ENCODE results near the gene CCDC137. TPM values are rescaled to one million over a fixed set of nuclear protein-coding genes. Genes with fewer than 3 reads are reported as not detected.

CCDC137 gene
- polyA plus RNA-seq, 4 donors: 11.4 to 21.0 (median 19.0) TPM

DNA sequence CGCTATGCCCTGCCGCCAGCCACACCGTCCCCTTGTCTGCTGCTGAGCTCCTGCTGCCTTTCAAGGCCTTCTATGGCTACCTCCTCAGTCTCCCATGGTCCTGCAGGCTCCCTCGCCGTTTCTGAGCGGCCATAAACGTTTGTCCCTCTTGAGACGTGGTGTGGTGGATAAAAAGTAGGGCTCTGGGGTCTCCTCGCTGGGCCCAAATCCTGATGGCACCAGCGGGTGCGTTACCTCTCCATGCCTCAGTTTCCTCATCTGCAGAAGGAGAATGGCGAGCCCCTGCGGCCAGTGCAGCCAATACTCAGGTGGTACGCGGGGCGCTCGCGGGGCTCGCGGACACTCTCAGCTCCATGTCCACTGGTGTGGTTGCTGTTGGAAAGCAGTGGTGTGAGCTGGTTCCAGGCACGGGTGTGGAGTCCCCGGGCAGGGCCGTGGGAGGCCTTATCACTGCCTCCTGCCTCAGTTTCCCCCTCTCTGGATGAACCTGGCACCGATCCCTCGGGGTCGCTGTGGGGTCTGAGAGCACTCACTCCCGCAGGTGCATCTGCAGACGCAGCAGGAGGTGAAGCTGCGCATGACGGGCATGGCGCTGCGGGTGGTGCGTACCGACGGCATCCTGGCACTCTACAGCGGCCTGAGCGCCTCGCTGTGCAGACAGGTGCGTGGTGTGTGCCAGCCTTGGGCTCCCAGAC is 48.0 kb downstream of the CCDC137 start:
- no peak for DNase-seq (ENCODE audit: low read depth in 4 of 4, low spot score in 2 of 4)

DNA sequence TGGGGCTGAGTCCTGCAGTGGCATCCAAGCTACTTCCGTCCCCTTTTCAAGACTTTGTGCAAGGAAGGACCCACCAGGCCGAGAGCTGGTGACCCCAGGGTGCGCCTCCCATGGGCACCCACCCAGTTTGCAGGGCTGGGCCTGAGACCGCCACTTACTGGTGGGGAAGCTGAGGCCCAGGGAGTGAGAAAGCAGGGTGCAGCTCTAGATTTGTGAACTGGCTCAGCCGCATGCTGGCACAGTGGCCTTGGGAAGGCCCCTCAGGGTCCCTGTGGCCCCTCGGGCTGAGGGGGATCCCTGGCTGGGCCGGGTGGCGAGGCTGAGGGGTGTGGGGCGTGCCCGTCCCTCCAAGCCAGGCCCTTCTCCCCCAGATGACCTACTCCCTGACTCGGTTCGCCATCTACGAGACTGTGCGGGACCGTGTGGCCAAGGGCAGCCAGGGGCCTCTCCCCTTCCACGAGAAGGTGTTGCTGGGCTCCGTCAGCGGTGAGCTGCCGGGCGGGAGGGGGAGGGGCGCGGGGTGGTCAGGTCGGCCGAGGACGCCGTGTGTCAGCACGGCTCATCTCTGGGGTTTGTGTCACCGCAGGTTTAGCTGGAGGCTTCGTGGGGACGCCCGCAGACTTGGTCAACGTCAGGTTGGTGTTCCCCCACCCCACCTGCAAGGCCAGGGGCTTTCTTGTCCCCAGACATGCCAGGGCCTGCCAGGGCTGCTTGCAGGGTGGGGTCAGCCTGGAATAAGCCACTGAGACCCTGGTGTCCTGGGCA is 48.8 kb downstream of the CCDC137 start:
- no peak for DNase-seq (ENCODE audit: low read depth in 4 of 4, low spot score in 2 of 4)

- DNase-seq (ENCODE audit: low read depth in 4 of 4, low spot score in 2 of 4): no peak
Measured at GRCh38 chr17:81715872-81716673, 49.5 kb downstream of the CCDC137 start.

GRCh38 chr17:81716674-81716996 is 50.1 kb downstream of the CCDC137 start:
- no peak for DNase-seq (ENCODE audit: low read depth in 4 of 4, low spot score in 2 of 4)

- DNase-seq (ENCODE audit: low read depth in 4 of 4, low spot score in 2 of 4): no peak
Measured at GRCh38 chr17:81717049-81717765, 50.7 kb downstream of the CCDC137 start.

GRCh38 chr17:81717766-81718089 is 51.2 kb downstream of the CCDC137 start:
- no peak for DNase-seq (ENCODE audit: low read depth in 4 of 4, low spot score in 2 of 4)

DNA sequence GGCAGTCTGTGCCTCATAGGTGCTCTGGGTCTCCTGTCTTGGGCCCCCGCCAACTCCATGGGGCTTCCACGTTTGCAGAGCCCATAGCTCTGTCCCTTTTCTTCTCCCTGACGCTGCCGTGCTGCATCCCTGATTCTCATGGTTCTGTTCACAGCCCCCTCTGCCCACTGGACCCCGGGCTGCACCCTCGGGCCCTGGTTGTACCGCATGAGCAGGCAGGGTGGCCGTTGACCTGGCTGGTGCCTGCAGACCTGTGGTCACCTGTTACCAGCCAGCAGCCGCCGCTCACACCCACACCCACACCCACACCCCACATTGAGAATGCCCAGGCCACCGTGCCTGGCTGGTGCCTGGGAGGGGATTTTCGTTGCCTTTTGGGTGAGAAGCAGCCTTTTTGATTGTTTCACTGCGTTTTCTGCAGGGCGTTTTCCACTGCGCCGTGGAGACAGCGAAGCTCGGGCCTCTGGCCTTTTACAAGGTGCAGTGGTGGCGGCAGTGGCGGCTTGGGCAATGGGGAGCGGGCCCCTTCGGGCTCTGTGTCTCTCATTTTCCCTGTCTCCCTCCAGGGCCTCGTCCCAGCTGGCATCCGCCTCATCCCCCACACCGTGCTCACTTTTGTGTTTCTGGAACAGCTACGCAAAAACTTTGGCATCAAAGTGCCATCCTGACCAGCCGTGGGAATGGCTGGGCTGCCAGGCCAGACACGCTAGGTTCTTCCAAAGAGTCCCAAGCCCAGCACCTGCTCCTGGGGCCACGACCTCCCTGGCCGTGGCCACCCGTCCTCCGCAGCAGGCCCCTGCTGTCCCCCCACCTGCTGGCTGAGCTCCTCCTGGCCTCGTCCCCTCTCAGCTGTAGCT is 53.1 kb downstream of the CCDC137 start:
- DNase-seq (ENCODE audit: low read depth in 4 of 4, low spot score in 2 of 4): no peak

DNA sequence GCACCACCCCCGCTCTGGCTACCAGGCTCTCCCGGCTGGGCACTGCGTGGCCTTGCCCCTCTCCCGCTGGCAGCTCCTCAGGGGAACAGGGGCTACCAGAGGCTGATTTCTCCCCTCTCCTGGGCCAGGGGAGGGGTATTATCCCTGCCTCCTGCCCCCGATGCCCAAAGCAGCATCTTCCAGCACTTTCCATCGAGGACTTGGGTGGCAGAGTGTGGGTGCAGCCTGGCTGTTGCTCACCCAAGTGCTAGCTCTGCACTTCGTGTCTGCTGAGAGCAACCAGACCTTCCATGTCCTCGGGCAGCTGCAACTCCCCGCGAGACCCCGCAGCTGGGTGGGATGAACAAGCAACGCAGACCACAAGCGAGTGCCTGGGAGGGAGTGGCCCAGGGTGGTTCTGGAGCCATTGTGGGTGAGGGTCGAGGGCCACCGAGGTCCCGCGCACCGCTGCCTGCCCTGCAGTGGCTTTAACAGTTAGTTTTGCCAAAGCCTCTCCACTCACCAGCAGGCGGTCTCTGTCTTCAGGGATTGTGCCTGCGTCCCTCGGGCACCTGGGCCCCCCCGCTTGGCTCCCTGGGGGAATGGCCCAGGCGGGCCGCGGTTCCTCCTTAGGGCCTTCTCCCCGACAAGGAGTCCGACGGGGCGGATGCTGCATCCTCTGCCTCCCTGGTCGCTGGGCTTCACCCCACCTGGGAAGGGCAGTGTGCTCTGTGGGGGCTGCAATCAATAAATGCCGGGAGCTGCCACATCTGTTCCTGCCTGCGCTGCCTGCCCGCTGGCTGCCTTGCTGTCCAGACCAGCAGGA is 53.9 kb downstream of the CCDC137 start:
- DNase-seq (ENCODE audit: low read depth in 4 of 4, low spot score in 2 of 4): no peak

DNA sequence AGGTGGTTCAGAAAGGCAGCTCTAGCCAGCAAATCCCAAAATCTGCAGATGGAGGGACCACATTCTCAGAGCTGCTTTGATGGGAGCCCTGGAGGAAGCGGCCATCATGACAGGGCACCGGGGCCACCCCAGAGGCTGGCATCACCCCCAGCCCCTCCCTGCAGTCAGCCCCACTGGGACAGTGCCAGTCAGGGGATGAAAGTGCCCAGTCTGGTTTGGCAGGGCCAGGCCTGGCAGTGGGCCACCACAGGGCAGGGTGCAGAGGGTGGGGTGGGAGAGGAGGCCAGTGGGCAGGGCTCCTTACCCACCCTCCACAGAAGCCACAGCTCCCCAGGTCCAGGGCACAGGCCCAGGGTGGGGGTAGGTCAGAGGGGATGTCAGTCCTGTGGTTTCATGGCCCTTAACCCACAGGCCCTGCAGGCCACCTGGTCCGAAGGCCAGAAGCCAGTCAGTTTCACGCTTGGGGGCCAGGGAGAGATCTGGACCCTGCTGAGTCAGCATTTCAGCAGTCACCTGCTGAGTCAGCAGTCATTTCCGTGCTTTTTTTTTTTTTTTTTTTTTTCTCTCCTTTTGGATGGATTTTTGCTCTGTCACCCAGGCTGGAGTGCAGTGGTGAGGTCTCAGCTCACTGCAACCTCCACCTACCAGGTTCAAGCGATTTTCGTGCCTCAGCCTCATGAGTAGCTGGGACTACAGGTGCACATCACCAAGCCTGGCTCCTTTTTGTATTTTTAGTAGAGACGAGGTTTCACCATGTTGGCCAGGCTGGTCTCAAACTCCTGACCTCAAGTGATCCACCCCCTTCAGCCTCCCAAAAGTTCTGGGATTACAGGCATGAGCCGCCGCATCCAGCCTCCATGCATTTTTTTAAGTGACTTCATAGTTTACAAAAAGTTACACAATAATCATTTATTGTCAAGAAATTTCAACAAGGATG is 55.9 kb downstream of the CCDC137 start:
- no peak for DNase-seq (ENCODE audit: low read depth in 4 of 4, low spot score in 2 of 4)

Other genes with a start within 250 kb of the CCDC137 start
- gene ACTG1, start 153.9 kb upstream of the CCDC137 start, polyA plus RNA-seq (ENCODE audit: insufficient read length in 4 of 4): 1,000 to 10,000 TPM; 2,963 to 3,733 (median 3,267) TPM
- gene FSCN2, start 138.4 kb upstream of the CCDC137 start, polyA plus RNA-seq (ENCODE audit: insufficient read length in 4 of 4): 1 to 10 TPM; 1.3 to 2.8 (median 2.1) TPM
- gene FAAP100, start 114.4 kb upstream of the CCDC137 start, polyA plus RNA-seq (ENCODE audit: insufficient read length in 4 of 4): 10 to 100 TPM; 17.0 to 38.4 (median 31.2) TPM
- 10 to 100 TPM; 51.2 to 75.3 (median 63.8) TPM for gene NPLOC4, start 29.6 kb upstream of the CCDC137 start, polyA plus RNA-seq (ENCODE audit: insufficient read length in 4 of 4)
- gene TSPAN10, start 29.5 kb upstream of the CCDC137 start, polyA plus RNA-seq (ENCODE audit: insufficient read length in 4 of 4): 1 to 10 TPM; 1.9 to 7.7 (median 2.8) TPM
- gene PDE6G, start 10.2 kb upstream of the CCDC137 start, polyA plus RNA-seq (ENCODE audit: insufficient read length in 4 of 4): 10 to 100 TPM; 13.5 to 16.8 (median 14.8) TPM
- gene OXLD1, start 132 bp upstream of the CCDC137 start, polyA plus RNA-seq (ENCODE audit: insufficient read length in 4 of 4): 10 to 100 TPM; 14.6 to 28.2 (median 19.5) TPM
- gene ARL16, start 17.1 kb downstream of the CCDC137 start, polyA plus RNA-seq (ENCODE audit: insufficient read length in 4 of 4): 10 to 100 TPM; 37.0 to 54.7 (median 45.8) TPM
- 100 to 1,000 TPM in 2 of 4 donors, 10 to 100 TPM in 2; 79.9 to 124 (median 96.4) TPM for gene HGS, start 17.3 kb downstream of the CCDC137 start, polyA plus RNA-seq (ENCODE audit: insufficient read length in 4 of 4)
- gene MRPL12, start 36.6 kb downstream of the CCDC137 start, polyA plus RNA-seq (ENCODE audit: insufficient read length in 4 of 4): 10 to 100 TPM; 41.0 to 70.1 (median 51.4) TPM
- 10 to 100 TPM; 11.7 to 22.9 (median 20.5) TPM for gene SLC25A10, start 45.5 kb downstream of the CCDC137 start, polyA plus RNA-seq (ENCODE audit: insufficient read length in 4 of 4)
- 10 to 100 TPM in 2 of 4 donors, 1 to 10 TPM in 2; 8.6 to 18.5 (median 12.7) TPM for gene GCGR, start 137.4 kb downstream of the CCDC137 start, polyA plus RNA-seq (ENCODE audit: insufficient read length in 4 of 4)
- 100 to 1,000 TPM in 2 of 4 donors, 10 to 100 TPM in 2; 69.8 to 134 (median 107) TPM for gene MCRIP1, start 166.6 kb downstream of the CCDC137 start, polyA plus RNA-seq (ENCODE audit: insufficient read length in 4 of 4)
- gene PPP1R27, start 168.3 kb downstream of the CCDC137 start, polyA plus RNA-seq (ENCODE audit: insufficient read length in 4 of 4): under 1 TPM; 0.23 to 0.46 (median 0.37) TPM
- 100 to 1,000 TPM; 397 to 434 (median 411) TPM for gene P4HB, start 193.8 kb downstream of the CCDC137 start, polyA plus RNA-seq (ENCODE audit: insufficient read length in 4 of 4)
- 100 to 1,000 TPM; 156 to 249 (median 195) TPM for gene ARHGDIA, start 204.6 kb downstream of the CCDC137 start, polyA plus RNA-seq (ENCODE audit: insufficient read length in 4 of 4)
- gene ALYREF, start 224.8 kb downstream of the CCDC137 start, polyA plus RNA-seq (ENCODE audit: insufficient read length in 4 of 4): 100 to 1,000 TPM in 1 of 4 donors, 10 to 100 TPM in 3; 66.6 to 107 (median 76.3) TPM
- 100 to 1,000 TPM in 2 of 4 donors, 10 to 100 TPM in 2; 72.2 to 130 (median 96.2) TPM for gene ANAPC11, start 225.0 kb downstream of the CCDC137 start, polyA plus RNA-seq (ENCODE audit: insufficient read length in 4 of 4)
- 1 to 10 TPM in 1 of 4 donors, under 1 TPM in 3; 0.39 to 1.5 (median 0.52) TPM for gene NPB, start 235.5 kb downstream of the CCDC137 start, polyA plus RNA-seq (ENCODE audit: insufficient read length in 4 of 4)
- 10 to 100 TPM; 45.7 to 55.9 (median 49.5) TPM for gene PCYT2, start 244.7 kb downstream of the CCDC137 start, polyA plus RNA-seq (ENCODE audit: insufficient read length in 4 of 4)

All from left renal cortex interstitium (tissue), 4 donors.